Sigmoid colon (tissue), 4 donors: ENCODE measurements around the gene ME3.

Source experiments
- EP300 ChIP-seq, 4 donors: sonication (generic); formaldehyde crosslinking; IDR thresholded peaks; one replicate each; pipeline ENCODE4 v1.6.1; 2017; ENCODE audit warnings: antibody characterized with exemption in 4 of 4
- POLR2A ChIP-seq, 2 donors: fragments of 450-650 bp; IDR thresholded peaks; one replicate each; pipeline ENCODE4 v1.6.1; 2016; ENCODE audit warnings: antibody characterized with exemption in 2 of 2, mild to moderate bottlenecking in 2 of 2, moderate library complexity in 2 of 2
- POLR2AphosphoS5 ChIP-seq, 4 donors: sonication (generic); formaldehyde crosslinking; IDR thresholded peaks; one replicate each; pipeline ENCODE4 v1.6.1; 2017; ENCODE audit warnings: antibody characterized with exemption in 4 of 4
- TF ChIP-seq, protein P1 (sequence below), 4 experiments: fragments of 450-650 bp in 3 of 4; fragments of 200-600 bp in 1 of 4; IDR thresholded peaks; one replicate each; pipeline ENCODE4 v1.5.1; 2016 to 2019; ENCODE audit warnings: antibody characterized with exemption in 4 of 4, mild to moderate bottlenecking in 3 of 4, moderate library complexity in 2 of 4

DNA sequence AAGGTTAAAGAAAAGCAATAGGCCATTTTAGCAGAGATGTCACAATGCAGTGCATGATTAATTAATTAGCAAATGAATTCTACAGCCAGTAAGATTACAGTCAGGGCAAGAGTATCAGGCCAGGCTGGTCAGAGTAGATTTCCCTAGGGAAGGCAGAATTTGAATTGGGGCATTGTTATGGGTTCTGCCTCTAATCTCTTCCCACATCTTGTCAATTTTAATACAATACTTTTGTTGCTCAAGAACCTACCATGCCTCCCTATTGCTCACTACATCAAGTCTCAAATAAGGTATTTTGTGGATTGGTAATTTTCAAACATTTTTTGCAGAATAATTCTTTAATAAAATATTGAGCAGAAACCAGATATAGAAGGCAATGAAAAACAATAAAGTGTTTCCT lies 194.1 kb downstream of the ME3 start:
- TF ChIP-seq, protein P1, sequence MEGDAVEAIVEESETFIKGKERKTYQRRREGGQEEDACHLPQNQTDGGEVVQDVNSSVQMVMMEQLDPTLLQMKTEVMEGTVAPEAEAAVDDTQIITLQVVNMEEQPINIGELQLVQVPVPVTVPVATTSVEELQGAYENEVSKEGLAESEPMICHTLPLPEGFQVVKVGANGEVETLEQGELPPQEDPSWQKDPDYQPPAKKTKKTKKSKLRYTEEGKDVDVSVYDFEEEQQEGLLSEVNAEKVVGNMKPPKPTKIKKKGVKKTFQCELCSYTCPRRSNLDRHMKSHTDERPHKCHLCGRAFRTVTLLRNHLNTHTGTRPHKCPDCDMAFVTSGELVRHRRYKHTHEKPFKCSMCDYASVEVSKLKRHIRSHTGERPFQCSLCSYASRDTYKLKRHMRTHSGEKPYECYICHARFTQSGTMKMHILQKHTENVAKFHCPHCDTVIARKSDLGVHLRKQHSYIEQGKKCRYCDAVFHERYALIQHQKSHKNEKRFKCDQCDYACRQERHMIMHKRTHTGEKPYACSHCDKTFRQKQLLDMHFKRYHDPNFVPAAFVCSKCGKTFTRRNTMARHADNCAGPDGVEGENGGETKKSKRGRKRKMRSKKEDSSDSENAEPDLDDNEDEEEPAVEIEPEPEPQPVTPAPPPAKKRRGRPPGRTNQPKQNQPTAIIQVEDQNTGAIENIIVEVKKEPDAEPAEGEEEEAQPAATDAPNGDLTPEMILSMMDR (IDR thresholded peaks at IDR 0.05) = no peak
- TF ChIP-seq EP300 (IDR thresholded peaks at IDR 0.05) = no peak
- TF ChIP-seq POLR2A (IDR thresholded peaks at IDR 0.05) = no peak
- no peak for TF ChIP-seq POLR2AphosphoS5 (IDR thresholded peaks at IDR 0.05)
